ENCODE measurements around the gene FAM50B.

FAM50B gene

DNA sequence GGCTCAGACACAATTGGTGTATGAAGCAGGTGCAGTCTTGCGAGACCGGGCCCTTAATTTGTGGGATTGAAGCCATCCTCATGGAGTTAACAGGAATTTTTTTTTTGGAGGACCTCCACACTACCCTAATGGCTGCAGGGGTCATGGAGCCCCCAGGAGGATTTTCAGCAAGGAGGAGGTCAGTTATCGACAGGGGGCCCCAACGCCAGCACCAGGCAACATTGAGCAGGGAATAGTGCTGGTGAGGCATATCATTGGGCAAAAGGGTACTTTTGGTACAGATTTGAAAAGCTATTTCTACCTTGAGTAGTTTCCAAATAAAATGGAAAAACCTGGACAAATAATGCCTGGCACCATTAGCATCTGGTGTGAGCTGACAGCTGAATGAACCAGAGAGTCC, 6.7 kb downstream of the FAM50B start:
- Histone ChIP-seq H3K4me2 (ENCODE audit: low read depth, low read length, poor library complexity, severe bottlenecking) (no peak overlapping the region), H3K27me3 (ENCODE audit: insufficient read depth, low read length, poor library complexity, severe bottlenecking) (no peaks in the 10 kb centered on the region), H2AFZ (ENCODE audit: low read length) (no peak overlapping the region), H3K36me3 (ENCODE audit: insufficient read depth, low read length) (no peaks in the 10 kb centered on the region), H3K9me3 (ENCODE audit: insufficient read depth, low read depth, low read length) (no peaks in the 10 kb centered on the region; the same call in 1 of the 2 replicates), H4K20me1 (ENCODE audit: insufficient read depth, low read length, poor library complexity, severe bottlenecking) (no peaks in the 10 kb centered on the region), H3K4me3 (ENCODE audit: low read length, poor library complexity, severe bottlenecking) (no peak overlapping the region), H3K4me1 (ENCODE audit: insufficient read depth, low read length, poor library complexity, severe bottlenecking) (no peaks in the 10 kb centered on the region), H3K9me2 (replicated peaks; ENCODE audit: low read depth, low read length) (no peaks in the 10 kb centered on the region), H3F3A (ENCODE audit: low read depth) (no peaks in the 10 kb centered on the region), H3K9ac (ENCODE audit: low read depth, low read length, poor library complexity, severe bottlenecking) (no peak overlapping the region), H3K79me2 (ENCODE audit: insufficient read depth, low read length) (no peaks in the 10 kb centered on the region)
- no peak for TF ChIP-seq EZH2phosphoT487 (IDR thresholded peaks at IDR 0.05; ENCODE audit: borderline replicate concordance)
- TF ChIP-seq, protein P1, sequence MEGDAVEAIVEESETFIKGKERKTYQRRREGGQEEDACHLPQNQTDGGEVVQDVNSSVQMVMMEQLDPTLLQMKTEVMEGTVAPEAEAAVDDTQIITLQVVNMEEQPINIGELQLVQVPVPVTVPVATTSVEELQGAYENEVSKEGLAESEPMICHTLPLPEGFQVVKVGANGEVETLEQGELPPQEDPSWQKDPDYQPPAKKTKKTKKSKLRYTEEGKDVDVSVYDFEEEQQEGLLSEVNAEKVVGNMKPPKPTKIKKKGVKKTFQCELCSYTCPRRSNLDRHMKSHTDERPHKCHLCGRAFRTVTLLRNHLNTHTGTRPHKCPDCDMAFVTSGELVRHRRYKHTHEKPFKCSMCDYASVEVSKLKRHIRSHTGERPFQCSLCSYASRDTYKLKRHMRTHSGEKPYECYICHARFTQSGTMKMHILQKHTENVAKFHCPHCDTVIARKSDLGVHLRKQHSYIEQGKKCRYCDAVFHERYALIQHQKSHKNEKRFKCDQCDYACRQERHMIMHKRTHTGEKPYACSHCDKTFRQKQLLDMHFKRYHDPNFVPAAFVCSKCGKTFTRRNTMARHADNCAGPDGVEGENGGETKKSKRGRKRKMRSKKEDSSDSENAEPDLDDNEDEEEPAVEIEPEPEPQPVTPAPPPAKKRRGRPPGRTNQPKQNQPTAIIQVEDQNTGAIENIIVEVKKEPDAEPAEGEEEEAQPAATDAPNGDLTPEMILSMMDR (conservative IDR thresholded peaks at IDR 0.05; ENCODE audit: low read length) = no peak

DNA sequence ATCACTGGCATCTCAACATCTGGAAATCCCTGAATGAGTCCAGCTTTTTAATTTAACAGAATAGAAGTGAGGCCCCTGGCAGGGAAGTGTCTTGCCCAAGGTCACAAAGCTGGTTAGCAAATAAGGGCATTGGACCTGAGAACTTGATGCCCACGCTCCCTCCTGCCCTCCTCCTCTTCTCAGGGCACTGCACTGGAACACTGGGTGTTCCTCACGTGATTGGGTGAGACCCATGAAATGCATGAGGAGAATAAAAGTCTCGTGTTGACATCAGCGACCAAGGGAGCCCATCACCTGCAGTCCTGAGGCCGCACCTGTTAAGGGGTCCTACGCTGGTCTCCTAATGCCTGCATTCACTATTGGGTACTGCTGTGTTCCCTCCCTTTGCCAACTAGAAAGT, 7.4 kb downstream of the FAM50B start:
- Histone ChIP-seq H3K9me2 (replicated peaks; ENCODE audit: low read depth, low read length) (no peaks in the 10 kb centered on the region), H3K4me2 (ENCODE audit: low read depth, low read length, poor library complexity, severe bottlenecking) (no peak overlapping the region), H4K20me1 (ENCODE audit: insufficient read depth, low read length, poor library complexity, severe bottlenecking) (no peaks in the 10 kb centered on the region), H3F3A (ENCODE audit: low read depth) (no peaks in the 10 kb centered on the region), H3K9ac (ENCODE audit: low read depth, low read length, poor library complexity, severe bottlenecking) (no peak overlapping the region), H3K36me3 (ENCODE audit: insufficient read depth, low read length) (no peaks in the 10 kb centered on the region), H3K4me3 (ENCODE audit: low read length, poor library complexity, severe bottlenecking) (no peak overlapping the region), H3K9me3 (ENCODE audit: insufficient read depth, low read depth, low read length) (no peaks in the 10 kb centered on the region; the same call in 1 of the 2 replicates), H3K79me2 (ENCODE audit: insufficient read depth, low read length) (no peaks in the 10 kb centered on the region), H2AFZ (ENCODE audit: low read length) (no peak overlapping the region), H3K27me3 (ENCODE audit: insufficient read depth, low read length, poor library complexity, severe bottlenecking) (no peaks in the 10 kb centered on the region), H3K4me1 (ENCODE audit: insufficient read depth, low read length, poor library complexity, severe bottlenecking) (no peaks in the 10 kb centered on the region)
- TF ChIP-seq, protein P1 (conservative IDR thresholded peaks at IDR 0.05; ENCODE audit: low read length) = no peak
- no peak for TF ChIP-seq EZH2phosphoT487 (IDR thresholded peaks at IDR 0.05; ENCODE audit: borderline replicate concordance)

DNA sequence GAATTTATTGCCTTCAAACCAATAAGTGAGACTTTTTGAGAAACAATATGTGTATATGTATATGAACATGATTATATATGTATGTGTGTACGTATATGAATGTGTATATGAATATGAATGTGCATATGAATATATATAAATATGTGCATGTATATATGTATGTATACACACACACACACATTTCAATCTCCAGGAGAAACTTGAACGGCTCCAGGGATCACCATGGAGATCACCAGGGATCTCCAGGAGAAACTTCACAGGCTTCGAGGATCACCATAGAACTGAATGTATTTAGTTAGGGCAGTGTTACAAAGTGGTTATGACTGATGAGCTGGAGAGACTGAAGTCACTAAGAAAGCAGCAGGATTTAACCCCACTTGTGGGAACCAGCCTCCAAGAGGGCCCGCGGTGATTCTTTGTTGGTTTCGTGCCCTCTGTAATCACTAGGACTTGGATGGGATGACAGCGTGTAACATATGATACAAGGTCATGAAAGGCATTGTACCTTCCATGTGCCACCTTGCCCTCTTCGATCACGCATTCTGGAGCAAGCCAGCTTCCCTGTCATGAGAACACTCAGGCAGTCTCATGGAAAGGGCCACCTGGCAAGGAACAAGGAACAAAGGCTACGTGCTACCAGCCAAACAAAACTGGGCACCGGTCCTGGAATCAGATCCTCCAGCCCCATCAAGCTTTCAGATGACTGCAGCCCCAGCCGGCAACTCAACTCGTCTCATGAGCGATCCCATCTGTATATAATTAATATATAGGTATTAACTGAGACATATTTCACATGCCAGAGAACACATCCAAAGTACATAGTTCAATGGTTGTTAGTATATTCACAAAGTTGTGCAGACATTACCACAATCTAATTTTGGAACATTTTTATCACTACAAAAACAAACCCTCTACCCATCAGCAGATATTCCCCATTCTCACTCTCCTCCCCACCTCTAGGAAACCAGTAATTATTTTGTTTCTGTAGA, 8.6 kb downstream of the FAM50B start:
- H4K20me1 ChIP-seq (ENCODE audit: insufficient read depth, low read length, poor library complexity, severe bottlenecking) = no peaks in the 10 kb centered on the region
- H3K79me2 ChIP-seq (ENCODE audit: insufficient read depth, low read length) = no peaks in the 10 kb centered on the region
- H3F3A ChIP-seq (ENCODE audit: low read depth) = no peaks in the 10 kb centered on the region
- H3K9me2 ChIP-seq (replicated peaks; ENCODE audit: low read depth, low read length) = no peaks in the 10 kb centered on the region
- TF ChIP-seq EZH2phosphoT487 (IDR thresholded peaks at IDR 0.05; ENCODE audit: borderline replicate concordance) = no peak
- TF ChIP-seq, protein P1 (conservative IDR thresholded peaks at IDR 0.05; ENCODE audit: low read length) = no peak
- H3K4me2 ChIP-seq (ENCODE audit: low read depth, low read length, poor library complexity, severe bottlenecking) = no peak overlapping the region
- H3K9me3 ChIP-seq (ENCODE audit: insufficient read depth, low read depth, low read length) = no peaks in the 10 kb centered on the region; the same call in 1 of the 2 replicates
- no peaks in the 10 kb centered on the region for H3K4me1 ChIP-seq (ENCODE audit: insufficient read depth, low read length, poor library complexity, severe bottlenecking)
- H3K36me3 ChIP-seq (ENCODE audit: insufficient read depth, low read length) = no peaks in the 10 kb centered on the region
- H3K27me3 ChIP-seq (ENCODE audit: insufficient read depth, low read length, poor library complexity, severe bottlenecking) = no peaks in the 10 kb centered on the region
- H2AFZ ChIP-seq (ENCODE audit: low read length) = no peak overlapping the region
- H3K4me3 ChIP-seq (ENCODE audit: low read length, poor library complexity, severe bottlenecking) = no peak overlapping the region
- H3K9ac ChIP-seq (ENCODE audit: low read depth, low read length, poor library complexity, severe bottlenecking) = no peak overlapping the region
